ENCODE measurements around the gene ELL3.
A peak's percentile ranks its signal among the peaks of the same experiment; 100 is the strongest.
"Not testable (repeated sequence)": the region's sequence is repeated elsewhere in the genome, so short reads cannot be mapped to it uniquely, and the experiment has no call there.

ELL3 gene

GRCh38 chr15:43749690-43750345, 26.9 kb downstream of the ELL3 start:
- Histone ChIP-seq H4K20me1 (ENCODE audit: insufficient read depth, low read length) (peaks cover 49% of the 10 kb centered on the region), H3K79me2 (ENCODE audit: insufficient read depth, low read length) (peaks cover 88% of the 10 kb centered on the region), H3K9me3 (ENCODE audit: insufficient read depth, low read length, severe bottlenecking) (no peaks in the 10 kb centered on the region), H3K4me2 (ENCODE audit: insufficient read depth, low read length) (peak overlapping the region; percentile 64), H3K36me3 (ENCODE audit: insufficient read depth, low read length) (peaks cover 42% of the 10 kb centered on the region), H2AFZ (ENCODE audit: low read depth, low read length) (no peak overlapping the region), H3K9ac (ENCODE audit: low read depth, low read length) (peak overlapping the region; percentile 55), H3K4me1 (ENCODE audit: insufficient read depth, low read length) (peaks cover 44% of the 10 kb centered on the region), H3K4me3 (ENCODE audit: low read depth in 1 of 2, low read length in 2 of 2) (peak overlapping the region; percentile 16 to 57; a peak in 3 of 4 replicates), H3K27me3 (ENCODE audit: insufficient read depth, low read length, poor library complexity) (no peaks in the 10 kb centered on the region), H3K27ac (ENCODE audit: low read length) (peak overlapping the region; percentile 62)
- TF ChIP-seq EZH2 (IDR thresholded peaks at IDR 0.05; ENCODE audit: borderline replicate concordance, low read depth, low read length, severe bottlenecking), result no peak
- TF ChIP-seq CTCF (IDR thresholded peaks at IDR 0.05; ENCODE audit: borderline replicate concordance, extremely low read depth, low read length, poor library complexity, severe bottlenecking), result no peak
- ATAC-seq (ENCODE audit: insufficient read depth, low read depth), result peak; percentile 54
- DNase-seq, result peak; percentile 58

- Histone ChIP-seq H3K9ac (ENCODE audit: low read depth, low read length) (peak overlapping the region; percentile 92), H4K20me1 (ENCODE audit: insufficient read depth, low read length) (peaks cover 44% of the 10 kb centered on the region), H3K79me2 (ENCODE audit: insufficient read depth, low read length) (peaks cover 74% of the 10 kb centered on the region), H3K9me3 (ENCODE audit: insufficient read depth, low read length, severe bottlenecking) (no peaks in the 10 kb centered on the region), H3K36me3 (ENCODE audit: insufficient read depth, low read length) (peaks cover 28% of the 10 kb centered on the region), H3K4me3 (ENCODE audit: low read depth in 1 of 2, low read length in 2 of 2) (peak overlapping the region in 1 of 2 experiments; percentile 79; a peak in 2 of 4 replicates), H3K4me1 (ENCODE audit: insufficient read depth, low read length) (peaks cover 44% of the 10 kb centered on the region), H2AFZ (ENCODE audit: low read depth, low read length) (no peak overlapping the region), H3K27me3 (ENCODE audit: insufficient read depth, low read length, poor library complexity) (no peaks in the 10 kb centered on the region), H3K27ac (ENCODE audit: low read length) (peak overlapping the region; percentile 32; the same call in 1 of the 2 replicates), H3K4me2 (ENCODE audit: insufficient read depth, low read length) (peak overlapping the region; percentile 79)
- no peak for ATAC-seq (ENCODE audit: insufficient read depth, low read depth)
- TF ChIP-seq CTCF (IDR thresholded peaks at IDR 0.05; ENCODE audit: borderline replicate concordance, extremely low read depth, low read length, poor library complexity, severe bottlenecking) (no peak), EZH2 (IDR thresholded peaks at IDR 0.05; ENCODE audit: borderline replicate concordance, low read depth, low read length, severe bottlenecking) (no peak)
- DNase-seq, result no peak
Measured at GRCh38 chr15:43748376-43748775, 28.4 kb downstream of the ELL3 start.

- H3K9me3 ChIP-seq (ENCODE audit: insufficient read depth, low read length, severe bottlenecking); DNase-seq; H3K27me3 ChIP-seq (ENCODE audit: insufficient read depth, low read length, poor library complexity): not testable (repeated sequence)
- Histone ChIP-seq H3K79me2 (ENCODE audit: insufficient read depth, low read length) (peaks cover 60% of the 10 kb centered on the region), H3K4me2 (ENCODE audit: insufficient read depth, low read length) (peak overlapping the region; percentile 79), H3K36me3 (ENCODE audit: insufficient read depth, low read length) (peaks cover 14% of the 10 kb centered on the region), H3K27ac (ENCODE audit: low read length) (peak overlapping the region; percentile 84), H3K9ac (ENCODE audit: low read depth, low read length) (peak overlapping the region; percentile 92), H2AFZ (ENCODE audit: low read depth, low read length) (peak overlapping the region; percentile 81; the same call in 1 of the 2 replicates), H3K4me3 (ENCODE audit: low read depth in 1 of 2, low read length in 2 of 2) (peak overlapping the region; percentile 79 to 91), H4K20me1 (ENCODE audit: insufficient read depth, low read length) (peaks cover 29% of the 10 kb centered on the region; the same call in 1 of the 2 replicates), H3K4me1 (ENCODE audit: insufficient read depth, low read length) (peaks cover 42% of the 10 kb centered on the region)
- ATAC-seq (ENCODE audit: insufficient read depth, low read depth), result peak; percentile 34
Measured at GRCh38 chr15:43746903-43747309, 29.9 kb downstream of the ELL3 start.

DNA sequence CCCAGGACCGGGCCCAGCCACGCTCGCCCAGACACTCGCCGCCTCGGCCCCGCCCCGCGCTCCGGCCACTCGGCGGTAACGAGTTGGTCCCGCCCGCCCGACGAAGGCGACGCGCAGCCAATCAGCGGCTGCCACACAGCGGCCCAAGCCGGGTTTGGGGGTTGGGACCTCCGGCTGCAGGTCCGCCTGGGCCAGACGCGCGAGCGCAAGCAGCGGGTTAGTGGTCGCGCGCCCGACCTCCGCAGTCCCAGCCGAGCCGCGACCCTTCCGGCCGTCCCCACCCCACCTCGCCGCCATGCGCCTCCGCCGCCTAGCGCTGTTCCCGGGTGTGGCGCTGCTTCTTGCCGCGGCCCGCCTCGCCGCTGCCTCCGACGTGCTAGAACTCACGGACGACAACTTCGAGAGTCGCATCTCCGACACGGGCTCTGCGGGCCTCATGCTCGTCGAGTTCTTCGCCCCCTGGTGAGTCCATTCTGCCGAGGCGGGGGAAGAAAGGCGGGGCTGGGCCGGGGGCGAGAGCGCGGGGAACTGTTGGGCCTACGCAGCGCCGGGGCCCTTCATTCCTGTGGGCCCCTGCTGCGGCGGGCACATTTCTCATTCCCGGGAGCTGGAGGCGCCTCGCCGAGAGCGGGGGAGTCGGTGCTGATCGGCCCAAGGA, 30.4 kb downstream of the ELL3 start, which contains the start of gene PDIA3:
Gene PDIA3 (plus strand): TSS at position 194 of the 658 bp plus-strand sequence. CDS start 102 bp downstream, at position 296.
- not testable (repeated sequence) for H3K9me3 ChIP-seq (ENCODE audit: insufficient read depth, low read length, severe bottlenecking); H3K27me3 ChIP-seq (ENCODE audit: insufficient read depth, low read length, poor library complexity)
- Histone ChIP-seq H4K20me1 (ENCODE audit: insufficient read depth, low read length) (peaks cover 24% of the 10 kb centered on the region; the same call in 1 of the 2 replicates), H3K9ac (ENCODE audit: low read depth, low read length) (peak within 1 kb of the TSS; percentile 92), H3K4me3 (ENCODE audit: low read depth in 1 of 2, low read length in 2 of 2) (peak within 1 kb of the TSS; percentile 79 to 91), H3K79me2 (ENCODE audit: insufficient read depth, low read length) (peaks cover 54% of the 10 kb centered on the region), H3K27ac (ENCODE audit: low read length) (peak within 1 kb of the TSS; percentile 84), H3K4me2 (ENCODE audit: insufficient read depth, low read length) (peak within 1 kb of the TSS; percentile 79), H2AFZ (ENCODE audit: low read depth, low read length) (peak within 1 kb of the TSS; percentile 81), H3K36me3 (ENCODE audit: insufficient read depth, low read length) (peaks cover 11% of the 10 kb centered on the region), H3K4me1 (ENCODE audit: insufficient read depth, low read length) (peaks cover 42% of the 10 kb centered on the region)
- DNase-seq, result peak; percentile 83
- ATAC-seq (ENCODE audit: insufficient read depth, low read depth), result peak; percentile 84
